Body of pancreas (tissue), 4 donors: Measurements from ENCODE around the gene FAM83G.
"Not testable (repeated sequence)": the region's sequence is repeated elsewhere in the genome, so short reads cannot be mapped to it uniquely, and the experiment has no call there.

Source experiments
- CTCF ChIP-seq, 7 experiments: fragments of 450-650 bp in 4 of 7; fragments of 200-600 bp in 3 of 7; sonication (generic) in 3 of 7; IDR thresholded peaks; one replicate each; pipeline ENCODE4 v1.5.1; 2016 to 2019; ENCODE audit warnings: antibody characterized with exemption in 7 of 7
- POLR2A ChIP-seq, 3 donors: fragments of 450-650 bp; IDR thresholded peaks; one replicate each; pipeline ENCODE4 v1.6.1; 2016; ENCODE audit warnings: antibody characterized with exemption in 3 of 3, mild to moderate bottlenecking in 2 of 3

DNA sequence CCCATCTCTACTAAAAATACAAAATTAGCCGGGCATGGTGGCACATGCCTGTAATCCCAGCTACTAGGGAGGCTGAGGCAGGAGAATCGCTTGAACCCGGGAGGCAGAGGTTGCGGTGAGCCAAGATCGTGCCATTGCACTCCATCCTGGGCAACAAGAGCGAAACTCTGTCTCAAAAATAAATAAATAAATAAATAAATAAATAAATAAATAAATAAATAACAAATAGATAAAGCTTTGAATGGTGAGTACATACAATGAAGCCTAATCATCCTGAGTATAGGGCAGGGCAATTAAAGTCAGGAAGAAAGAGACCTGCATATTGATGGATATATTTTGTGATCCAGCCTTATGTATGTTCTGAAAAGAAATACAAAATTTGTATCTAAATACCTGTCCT is 48.5 kb downstream of the FAM83G start:
- not testable (repeated sequence) for TF ChIP-seq CTCF, POLR2A (IDR thresholded peaks at IDR 0.05)
